Fibroblast of mammary gland (primary cell): ENCODE data around the gene POU3F1.

Experiments
- DNase-seq: peaks from one replicate; pipeline ENCODE4 v3.0.0-alpha.2; 2010; ENCODE audit warnings: low read depth
- H3K4me3 ChIP-seq: 2 replicates; pipeline ENCODE4 v1.5.1; 2011; ENCODE audit warnings: low read depth, mild to moderate bottlenecking, low read length, moderate library complexity; ENCODE audit not compliant: control insufficient read depth
- CTCF ChIP-seq: conservative IDR thresholded peaks from 2 replicates; pipeline ENCODE4 v1.5.1; 2011; ENCODE audit warnings: low read depth, low read length, inconsistent platforms; ENCODE audit not compliant: control insufficient read depth, insufficient read depth

Gene POU3F1

GRCh38 chr1:38051079-38051543 is 4.5 kb upstream of the POU3F1 start:
- H3K4me3 ChIP-seq: no peak overlapping the region
- TF ChIP-seq CTCF: no peak

GRCh38 chr1:38050397-38051078 is 3.9 kb upstream of the POU3F1 start:
- DNase-seq: no peak
- no peak overlapping the region for H3K4me3 ChIP-seq
- no peak for TF ChIP-seq CTCF

More at GRCh38 chr1:38051079-38051543, 4.5 kb upstream of the POU3F1 start:
- DNase-seq: no peak

- peak overlapping the region; percentile 33 for H3K4me3 ChIP-seq
- peak; percentile 26 for DNase-seq
- TF ChIP-seq CTCF: no peak
Measured at GRCh38 chr1:38047603-38048141, 1.1 kb upstream of the POU3F1 start.

- H3K4me3 ChIP-seq: peak overlapping the region; percentile 33
- no peak for TF ChIP-seq CTCF
- DNase-seq: peak; percentile 59
Measured at GRCh38 chr1:38046884-38047602, 450 bp upstream of the POU3F1 start.

- no peak overlapping the region for H3K4me3 ChIP-seq
- TF ChIP-seq CTCF: no peak
- DNase-seq: no peak
Measured at GRCh38 chr1:38045401-38046332, 926 bp downstream of the POU3F1 start.

GRCh38 chr1:38044221-38045215 is 2.1 kb downstream of the POU3F1 start:
- DNase-seq: no peak
- H3K4me3 ChIP-seq: no peak overlapping the region
- no peak for TF ChIP-seq CTCF
